HG03342 (cell line): ENCODE measurements around the gene TCF19.
A peak's percentile ranks its signal among the peaks of the same experiment; 100 is the strongest.
"Not testable (repeated sequence)": the region's sequence is repeated elsewhere in the genome, so short reads cannot be mapped to it uniquely, and the experiment has no call there.

Experiments used
- ATAC-seq: cut with Tn5 transposase; IDR thresholded peaks from one replicate; pipeline ENCODE4 v1.9.1; 2021; ENCODE audit warnings: mild to moderate bottlenecking, moderate library complexity; ENCODE audit not compliant: unreplicated experiment

The TCF19 gene

GRCh38 chr6:31158863-31159855, 770 bp downstream of the TCF19 start:
- peak; percentile 2 for ATAC-seq

GRCh38 chr6:31161216-31162126, 3.1 kb downstream of the TCF19 start:
- ATAC-seq: no peak

DNA sequence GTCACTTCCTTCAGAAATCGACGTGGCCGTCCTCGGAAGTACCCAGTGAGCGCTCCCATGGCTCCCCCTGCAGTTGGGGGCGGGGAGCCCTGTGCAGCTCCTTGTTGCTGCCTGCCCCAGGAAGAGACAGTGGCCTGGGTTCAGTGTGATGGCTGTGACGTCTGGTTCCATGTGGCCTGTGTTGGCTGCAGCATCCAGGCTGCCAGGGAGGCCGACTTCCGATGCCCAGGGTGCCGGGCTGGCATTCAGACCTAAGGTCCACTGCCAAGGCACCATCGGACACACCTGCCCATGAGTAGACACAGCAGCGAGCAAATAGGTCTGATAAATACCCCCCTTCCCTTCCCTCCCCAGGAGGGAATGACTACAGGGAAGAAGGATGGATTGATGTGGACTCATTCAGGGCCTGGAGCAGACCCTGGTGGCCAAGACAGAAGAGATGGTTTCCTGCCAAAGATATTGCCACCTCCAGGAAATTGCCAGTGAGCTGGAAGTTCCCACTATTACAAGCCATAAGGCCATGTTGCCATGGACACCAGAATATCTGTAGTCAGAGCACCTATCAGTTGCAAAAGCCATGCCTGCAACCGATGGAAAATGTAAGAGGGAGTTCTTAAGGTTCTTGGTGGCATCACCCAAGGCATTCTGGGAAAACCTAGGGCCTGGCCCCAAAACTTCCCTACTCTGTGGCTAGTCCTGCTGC, 4.2 kb downstream of the TCF19 start:
- no peak for ATAC-seq

- ATAC-seq: no peak
Observed at GRCh38 chr6:31163922-31164321, 5.5 kb downstream of the TCF19 start.

- ATAC-seq: not testable (repeated sequence)
Observed at GRCh38 chr6:31164475-31165063, 6.2 kb downstream of the TCF19 start.

DNA sequence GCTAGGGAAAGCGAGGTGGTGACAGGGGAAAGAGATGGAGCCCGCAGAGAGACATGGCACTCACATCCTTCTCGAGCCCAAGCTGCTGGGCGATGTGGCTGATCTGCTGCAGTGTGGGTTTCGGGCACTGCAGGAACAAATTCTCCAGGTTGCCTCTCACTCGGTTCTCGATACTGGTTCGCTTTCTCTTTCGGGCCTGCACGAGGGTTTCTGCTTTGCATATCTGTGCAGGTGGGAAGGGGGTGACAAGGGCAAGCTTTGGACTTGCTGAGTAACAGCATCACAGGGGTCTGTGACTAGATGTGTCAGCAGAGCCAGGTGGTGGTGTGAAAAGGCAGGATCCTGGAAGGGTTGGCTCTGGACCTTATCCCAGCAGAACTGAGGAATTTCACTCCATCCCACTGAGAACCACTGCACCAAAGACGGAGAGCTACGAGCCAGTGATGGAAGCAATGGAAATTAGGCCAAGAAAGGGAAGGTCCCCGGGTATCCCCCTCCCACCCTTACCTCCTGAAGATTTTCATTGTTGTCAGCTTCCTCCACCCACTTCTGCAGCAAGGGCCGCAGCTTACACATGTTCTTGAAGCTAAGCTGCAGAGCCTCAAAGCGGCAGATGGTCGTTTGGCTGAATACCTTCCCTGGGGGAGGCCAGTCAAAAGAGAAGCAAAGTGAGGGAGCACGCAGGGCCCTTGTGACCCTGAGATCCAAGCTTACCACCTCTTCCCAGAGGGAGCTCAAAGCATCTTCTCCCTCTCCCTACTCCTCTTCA, 6.9 kb downstream of the TCF19 start:
- ATAC-seq: peak; percentile 73

DNA sequence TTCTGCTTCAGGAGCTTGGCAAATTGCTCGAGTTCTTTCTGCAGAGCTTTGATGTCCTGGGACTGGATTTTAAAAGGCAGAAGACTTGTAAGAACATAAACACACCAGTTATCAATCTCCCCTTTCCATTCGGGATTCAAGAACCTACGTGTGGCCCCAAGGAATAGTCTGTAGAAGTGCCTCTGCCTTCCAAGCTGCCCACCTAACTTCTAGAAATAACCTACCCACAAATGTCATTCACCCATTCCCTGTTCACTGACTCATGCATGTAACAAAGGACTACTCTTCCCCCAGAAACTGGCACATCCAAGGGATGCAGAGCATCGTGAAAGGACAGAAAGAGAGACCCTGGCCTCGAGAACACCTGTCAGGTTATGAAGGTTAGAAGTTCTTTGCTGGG, 7.6 kb downstream of the TCF19 start:
- no peak for ATAC-seq

GRCh38 chr6:31168606-31169005, 10.2 kb downstream of the TCF19 start:
- no peak for ATAC-seq

DNA sequence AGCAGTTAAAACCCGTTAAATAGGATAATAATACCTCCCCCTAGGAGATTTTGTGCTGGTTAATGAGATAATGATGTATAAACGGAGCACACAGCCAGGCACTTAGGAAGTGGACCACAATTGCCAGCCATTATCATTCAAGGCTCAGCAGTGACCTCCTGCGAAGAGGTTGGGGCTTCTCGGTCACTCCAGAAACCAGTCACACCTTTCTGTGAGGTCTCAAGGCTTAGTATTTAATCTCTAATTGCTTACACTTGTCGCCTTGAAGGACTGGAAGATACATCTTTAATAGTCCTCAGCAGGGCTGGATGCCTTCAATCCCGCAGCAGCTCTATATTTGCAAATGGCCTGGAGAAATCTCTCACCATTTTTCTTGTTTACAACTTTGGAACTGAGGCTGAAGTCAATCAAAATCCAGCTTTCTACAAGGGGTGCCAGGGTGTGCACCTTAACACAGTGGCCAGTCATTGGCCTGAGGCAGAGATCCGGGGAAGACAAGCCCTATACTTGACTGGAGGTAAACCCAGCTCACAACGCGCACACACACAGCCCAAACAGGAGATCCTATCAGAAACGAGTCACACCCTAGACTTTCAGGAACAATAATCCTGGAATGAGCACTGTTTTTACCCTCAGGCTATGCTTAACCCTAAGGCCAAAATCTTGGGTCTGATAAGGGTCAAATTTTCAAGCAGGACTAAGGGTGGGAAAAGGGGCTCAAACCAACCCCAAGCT, 10.9 kb downstream of the TCF19 start:
- ATAC-seq: no peak

DNA sequence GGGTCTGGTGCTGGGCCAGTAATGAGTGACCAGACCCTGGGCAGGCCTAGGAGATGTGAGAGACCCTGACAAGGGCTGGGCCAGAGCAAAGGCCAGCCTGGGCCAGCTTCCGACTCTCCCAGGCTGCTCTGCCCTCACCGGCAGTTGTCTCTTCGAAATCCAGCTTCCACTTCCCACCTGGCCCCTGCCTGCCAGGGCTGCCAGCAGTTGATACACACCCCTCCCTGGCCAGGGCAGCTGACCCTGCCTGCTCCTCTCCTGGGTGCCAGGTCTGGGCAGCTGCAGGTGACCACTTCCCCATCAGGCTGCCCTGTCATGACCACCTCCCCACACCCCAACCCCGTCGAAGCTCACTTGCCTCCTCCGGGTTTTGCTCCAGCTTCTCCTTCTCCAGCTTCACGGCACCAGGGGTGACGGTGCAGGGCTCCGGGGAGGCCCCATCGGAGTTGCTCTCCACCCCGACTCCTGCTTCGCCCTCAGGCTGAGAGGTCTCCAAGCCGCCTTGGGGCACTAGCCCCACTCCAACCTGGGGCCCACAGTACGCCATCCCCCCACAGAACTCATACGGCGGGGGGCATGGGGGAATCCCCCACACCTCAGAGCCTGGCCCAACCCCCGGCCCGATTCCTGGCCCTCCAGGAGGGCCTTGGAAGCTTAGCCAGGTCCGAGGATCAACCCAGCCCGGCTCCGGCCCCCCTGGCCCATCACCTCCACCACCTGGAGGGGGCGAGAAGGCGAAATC, 11.6 kb downstream of the TCF19 start:
- not testable (repeated sequence) for ATAC-seq

DNA sequence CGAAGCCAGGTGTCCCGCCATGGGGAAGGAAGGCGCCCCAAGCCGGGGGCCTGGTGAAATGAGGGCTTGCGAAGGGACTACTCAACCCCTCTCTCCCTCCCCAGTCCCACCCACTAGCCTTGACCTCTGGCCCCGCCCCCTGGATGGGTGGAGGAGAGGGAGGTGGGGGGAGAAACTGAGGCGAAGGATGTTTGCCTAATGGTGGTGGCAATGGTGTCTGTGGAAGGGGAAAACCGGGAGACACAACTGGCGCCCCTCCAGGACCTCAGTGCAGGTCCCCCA, 12.2 kb downstream of the TCF19 start, which contains the start of gene POU5F1:
POU5F1 (minus strand) TSS at position 83 of the 282 bp plus-strand sequence; CDS start at position 21, 62 bp downstream.
- ATAC-seq: no peak

DNA sequence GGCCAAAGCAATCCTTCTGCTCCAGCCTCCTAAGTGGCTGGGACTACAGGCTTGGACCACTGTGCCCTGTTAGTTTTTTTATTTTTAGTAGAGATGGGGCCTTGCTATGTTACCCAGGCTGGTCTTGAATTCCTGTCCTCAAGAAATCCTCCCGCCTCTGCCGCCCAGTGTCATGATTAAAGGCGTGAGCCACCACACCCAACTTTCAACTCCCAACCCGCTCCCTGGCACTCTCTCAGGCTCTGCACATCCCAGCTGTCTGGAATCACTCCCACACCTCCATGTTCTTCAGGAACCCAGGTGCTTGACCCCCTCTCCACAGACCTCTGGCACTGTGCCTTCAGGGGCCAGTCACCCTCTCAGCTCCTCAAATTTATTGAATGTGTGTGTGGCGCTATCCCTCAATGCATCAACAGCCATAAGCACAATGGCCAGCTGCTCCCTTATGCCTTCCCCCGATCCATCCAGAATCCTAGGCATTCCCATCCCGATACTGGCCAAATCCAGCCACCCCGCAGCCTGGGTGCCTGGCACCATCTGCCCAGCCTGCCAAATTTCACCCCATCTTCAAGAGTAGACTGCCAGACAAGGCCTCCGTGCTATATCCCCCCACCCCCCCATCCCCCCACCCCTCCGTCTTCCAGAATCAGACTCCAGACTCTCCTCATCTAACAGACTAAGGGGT, 12.7 kb downstream of the TCF19 start:
- ATAC-seq: no peak

DNA sequence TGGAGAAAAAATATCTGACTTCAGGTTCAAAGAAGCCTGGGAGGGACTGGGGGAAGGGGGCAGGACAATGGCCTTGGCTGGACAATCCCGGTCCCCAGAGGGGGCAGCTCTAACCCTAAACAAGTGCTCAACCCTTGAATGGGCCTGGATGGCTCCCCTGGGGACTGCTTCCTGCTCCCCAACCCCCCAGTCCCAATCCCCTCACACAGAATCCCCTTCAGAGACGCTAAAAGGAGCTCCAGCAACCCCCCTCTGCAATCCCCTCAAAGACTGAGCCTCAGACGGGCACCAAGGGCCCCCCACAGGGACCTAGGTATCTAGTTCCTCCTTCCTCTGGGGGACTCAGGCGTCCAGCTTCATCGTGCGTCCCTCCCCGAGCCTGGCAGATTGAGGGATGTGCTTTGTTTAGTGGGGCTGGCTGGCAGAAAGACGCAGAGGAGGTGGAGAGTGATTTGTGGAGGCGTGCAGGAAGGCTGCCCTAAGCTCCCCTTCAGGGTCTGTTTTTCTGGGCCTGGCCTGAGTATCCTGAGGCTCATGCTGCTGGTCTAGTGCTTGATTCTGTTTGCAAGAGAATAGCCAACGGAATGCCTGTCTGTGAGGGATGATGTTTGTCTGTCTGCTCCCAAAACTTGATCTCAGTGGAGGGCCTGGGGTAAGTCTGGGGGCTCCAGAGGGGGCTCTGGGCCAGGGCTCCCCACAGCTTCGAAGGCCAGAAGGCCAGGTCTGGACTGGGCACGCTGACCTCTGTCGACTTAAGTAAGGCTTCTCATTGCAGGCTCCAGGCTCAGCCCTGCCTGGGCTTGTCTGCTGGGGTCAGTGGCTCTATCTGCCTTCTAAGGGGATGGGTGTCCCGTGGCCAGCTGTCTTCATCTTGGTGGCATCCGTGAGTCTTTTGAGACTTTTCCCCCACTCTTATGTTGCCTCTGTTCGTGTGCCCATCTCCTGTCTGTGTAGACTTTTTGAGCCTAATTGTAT, 13.8 kb downstream of the TCF19 start:
- ATAC-seq: no peak

DNA sequence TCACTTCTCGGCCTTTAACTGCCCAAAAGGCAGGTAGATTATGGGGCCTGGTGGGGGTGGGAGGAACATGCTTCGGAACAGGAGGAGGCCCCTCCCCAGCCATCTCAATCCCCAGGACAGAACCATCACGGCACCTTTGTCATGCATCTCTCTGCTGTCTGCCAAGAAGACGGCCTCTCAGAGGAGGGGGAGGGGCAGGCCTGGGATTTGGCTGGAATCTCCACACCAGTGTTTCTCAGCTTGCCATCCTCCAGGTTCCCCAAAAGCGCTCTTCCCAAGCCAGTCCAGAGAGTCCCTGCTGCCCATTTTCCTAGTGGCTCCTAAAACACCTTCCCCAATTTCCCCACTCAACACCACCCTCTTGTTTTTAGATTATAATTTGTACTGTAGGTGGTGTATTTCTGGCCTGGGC, 14.6 kb downstream of the TCF19 start:
- no peak for ATAC-seq

- no peak for ATAC-seq
Observed at GRCh38 chr6:31173406-31173805, 15.0 kb downstream of the TCF19 start.

DNA sequence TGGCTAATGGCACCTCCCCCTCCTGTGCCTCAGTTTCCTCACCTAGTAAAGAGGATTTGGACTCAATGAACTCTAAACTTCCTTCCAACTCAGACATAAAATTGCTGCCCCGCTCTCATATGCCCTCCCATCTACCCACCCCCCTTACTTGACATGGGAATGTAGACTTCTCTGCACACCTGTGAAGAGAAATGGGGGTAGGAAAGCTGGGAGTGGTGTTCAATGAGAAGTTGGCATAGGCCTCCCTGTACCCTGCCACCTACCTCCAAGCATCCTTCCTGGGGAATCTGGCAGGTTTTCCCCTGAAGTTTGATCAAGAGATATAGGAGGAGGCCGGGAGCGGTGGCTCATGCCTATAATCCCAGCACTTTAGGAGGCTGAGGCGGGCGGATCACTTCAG, 16.0 kb downstream of the TCF19 start:
- no peak for ATAC-seq

DNA sequence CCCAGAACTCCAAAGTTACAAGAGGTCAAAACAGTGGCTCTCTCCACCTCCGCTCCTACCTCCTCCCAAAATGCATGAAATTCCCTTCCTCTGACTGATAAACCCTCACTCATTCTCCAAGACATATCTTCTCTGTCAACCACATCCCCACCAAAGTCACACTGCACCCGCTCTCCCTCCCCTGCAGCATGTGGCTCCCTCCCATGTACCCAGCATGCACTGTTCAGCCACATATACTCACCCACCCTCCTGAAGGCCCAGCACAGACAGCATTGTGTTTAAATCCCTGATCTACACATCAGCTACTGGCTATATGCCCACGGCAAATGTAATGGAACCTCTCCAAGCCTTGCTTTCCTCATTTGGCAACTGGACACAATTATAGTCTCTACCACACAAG, 17.6 kb downstream of the TCF19 start:
- no peak for ATAC-seq
